ENCODE data around the gene HMGN2. TPM values are rescaled to one million over a fixed set of nuclear protein-coding genes. Genes with fewer than 3 reads are reported as not detected.

HMGN2 gene
- total RNA-seq, 4 donors from 2014 or later: 105 to 312 (median 243) TPM

DNA sequence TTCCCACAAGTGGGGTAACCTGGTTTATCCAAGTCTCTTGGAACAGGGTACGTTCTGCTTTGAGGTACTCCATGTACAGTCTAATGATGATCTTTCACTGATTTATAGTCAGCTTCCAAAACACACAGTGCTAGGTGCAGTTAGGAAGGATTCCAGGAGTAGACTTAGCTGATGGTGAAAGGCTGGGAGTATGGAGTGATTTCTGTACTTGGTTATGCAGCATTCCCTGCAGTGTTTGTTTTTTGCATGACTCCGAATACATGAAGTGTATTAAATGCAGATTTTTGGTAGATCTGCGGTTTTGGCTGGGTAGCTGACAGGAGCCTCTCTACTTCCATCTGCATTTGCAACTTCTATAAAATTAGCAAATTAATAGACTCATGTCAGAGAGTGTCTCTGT, 3.7 kb downstream of the HMGN2 start:
- Histone ChIP-seq H3K27ac (no peak overlapping the region), H3K4me3 (no peak overlapping the region), H3K36me3 (peaks cover 0 to 58% (median 4%) of the 10 kb centered on the region in 3 donors), H3K4me1 (peaks cover 16 to 29% (median 17%) of the 10 kb centered on the region in 3 donors), H3K27me3 (no peaks in the 10 kb centered on the region), H3K9me3 (no peaks in the 10 kb centered on the region)
- no peak for DNase-seq
- TF ChIP-seq, protein P1, sequence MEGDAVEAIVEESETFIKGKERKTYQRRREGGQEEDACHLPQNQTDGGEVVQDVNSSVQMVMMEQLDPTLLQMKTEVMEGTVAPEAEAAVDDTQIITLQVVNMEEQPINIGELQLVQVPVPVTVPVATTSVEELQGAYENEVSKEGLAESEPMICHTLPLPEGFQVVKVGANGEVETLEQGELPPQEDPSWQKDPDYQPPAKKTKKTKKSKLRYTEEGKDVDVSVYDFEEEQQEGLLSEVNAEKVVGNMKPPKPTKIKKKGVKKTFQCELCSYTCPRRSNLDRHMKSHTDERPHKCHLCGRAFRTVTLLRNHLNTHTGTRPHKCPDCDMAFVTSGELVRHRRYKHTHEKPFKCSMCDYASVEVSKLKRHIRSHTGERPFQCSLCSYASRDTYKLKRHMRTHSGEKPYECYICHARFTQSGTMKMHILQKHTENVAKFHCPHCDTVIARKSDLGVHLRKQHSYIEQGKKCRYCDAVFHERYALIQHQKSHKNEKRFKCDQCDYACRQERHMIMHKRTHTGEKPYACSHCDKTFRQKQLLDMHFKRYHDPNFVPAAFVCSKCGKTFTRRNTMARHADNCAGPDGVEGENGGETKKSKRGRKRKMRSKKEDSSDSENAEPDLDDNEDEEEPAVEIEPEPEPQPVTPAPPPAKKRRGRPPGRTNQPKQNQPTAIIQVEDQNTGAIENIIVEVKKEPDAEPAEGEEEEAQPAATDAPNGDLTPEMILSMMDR (IDR thresholded peaks at IDR 0.05): no peak
- no peak for TF ChIP-seq POLR2A (IDR thresholded peaks at IDR 0.05)
- WGBS, 2 donors: 74 to 83% methylated on average over 3 of the region's 3 CpGs
- intact Hi-C loops (cut with DNase I): no loop called here

DNA sequence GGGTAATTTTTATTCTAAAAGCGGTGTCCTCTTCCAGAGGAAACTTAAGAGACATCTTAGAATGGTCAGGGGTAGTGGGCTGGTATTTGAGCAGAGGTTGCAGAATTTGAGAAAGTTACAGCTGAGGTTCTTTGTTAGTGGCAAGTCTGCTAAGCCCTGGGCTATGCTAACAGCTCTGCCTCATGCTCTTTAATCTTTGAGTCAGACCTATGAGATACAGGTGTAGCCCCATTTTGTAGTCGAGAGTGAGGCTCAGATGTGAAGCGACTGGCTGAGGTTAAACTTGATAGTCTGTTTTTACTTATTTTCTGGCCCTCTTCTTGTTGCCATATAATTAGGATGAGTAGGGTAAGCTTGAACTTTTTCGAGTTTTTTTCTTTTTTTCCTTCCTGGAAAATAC, 4.7 kb downstream of the HMGN2 start:
- no peaks in the 10 kb centered on the region for H3K27me3 ChIP-seq
- H3K4me1 ChIP-seq: peaks cover 8 to 19% (median 10%) of the 10 kb centered on the region in 3 donors
- peaks cover 0 to 58% (median 4%) of the 10 kb centered on the region in 3 donors for H3K36me3 ChIP-seq
- 66 to 77% methylated on average over 4 of the region's 4 CpGs for WGBS, 2 donors
- no peaks in the 10 kb centered on the region for H3K9me3 ChIP-seq
- H3K4me3 ChIP-seq: no peak overlapping the region
- TF ChIP-seq, protein P1 (IDR thresholded peaks at IDR 0.05): no peak
- no peak for TF ChIP-seq POLR2A (IDR thresholded peaks at IDR 0.05)
- H3K27ac ChIP-seq: no peak overlapping the region
- intact Hi-C loops (cut with DNase I): no loop called here
- no peak for DNase-seq

DNA sequence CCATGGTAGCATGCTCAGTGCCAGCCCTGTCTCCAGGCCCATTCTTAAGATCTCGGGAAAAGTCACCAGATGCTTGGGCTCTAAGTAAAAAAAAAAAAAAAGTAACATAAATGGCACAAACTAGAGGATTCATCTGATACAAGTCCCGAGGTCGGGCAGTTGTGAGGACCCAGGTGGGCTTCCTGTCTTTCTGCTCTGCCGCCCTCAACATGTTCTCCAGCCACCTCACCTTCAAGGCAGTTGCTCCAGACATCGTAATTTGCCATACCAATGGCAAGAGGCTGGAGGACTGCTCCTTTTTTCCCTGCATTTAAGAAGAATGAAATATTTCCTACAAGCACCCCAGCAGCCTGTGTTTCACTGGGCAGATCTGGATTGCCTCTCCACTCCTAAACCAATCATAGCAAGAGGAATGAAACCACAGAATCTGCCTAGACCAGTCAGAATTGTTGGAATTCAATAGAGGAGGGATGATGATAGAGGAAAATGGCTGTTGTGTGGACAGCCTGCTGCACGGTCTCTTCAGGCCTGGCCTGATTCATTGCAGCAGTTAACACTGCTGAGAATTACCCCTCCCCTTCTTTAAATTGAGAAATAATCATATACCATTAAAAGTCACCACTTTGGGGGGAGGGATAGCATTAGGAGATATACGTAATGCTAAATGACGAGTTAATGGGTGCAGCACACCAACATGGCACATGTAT, 5.4 kb downstream of the HMGN2 start:
- H3K4me3 ChIP-seq: no peak overlapping the region
- H3K4me1 ChIP-seq: peaks cover 8 to 17% (median 10%) of the 10 kb centered on the region in 3 donors
- no peak for DNase-seq
- TF ChIP-seq POLR2A (IDR thresholded peaks at IDR 0.05): no peak
- TF ChIP-seq, protein P1 (IDR thresholded peaks at IDR 0.05): no peak
- 71 to 79% methylated on average over 8 of the region's 8 CpGs for WGBS, 2 donors
- intact Hi-C loops (cut with DNase I): no loop called here
- H3K27ac ChIP-seq: no peak overlapping the region
- H3K36me3 ChIP-seq: peaks cover 0 to 58% (median 4%) of the 10 kb centered on the region in 3 donors
- H3K9me3 ChIP-seq: no peaks in the 10 kb centered on the region
- H3K27me3 ChIP-seq: no peaks in the 10 kb centered on the region

DNA sequence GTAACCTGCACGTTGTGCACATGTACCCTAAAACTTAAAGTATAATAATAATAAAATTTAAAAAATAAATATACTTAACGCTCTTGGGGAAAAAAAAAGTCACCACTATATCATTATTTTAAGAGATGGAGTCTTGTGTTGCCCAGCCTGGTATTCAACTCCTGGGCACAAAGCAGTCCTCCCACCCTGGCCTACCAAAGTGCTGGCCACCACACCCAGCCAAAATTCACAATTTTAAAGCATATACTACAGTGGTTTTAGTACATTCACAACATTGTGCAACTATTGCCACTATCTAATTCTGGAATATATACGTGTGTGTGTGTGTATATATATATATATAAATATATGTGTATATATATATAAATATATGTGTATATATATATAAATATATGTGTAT, 5.9 kb downstream of the HMGN2 start:
- H3K9me3 ChIP-seq: no peaks in the 10 kb centered on the region
- H3K27me3 ChIP-seq: no peaks in the 10 kb centered on the region
- 70 to 89% methylated on average over 3 of the region's 3 CpGs for WGBS, 2 donors
- TF ChIP-seq, protein P1 (IDR thresholded peaks at IDR 0.05): no peak
- TF ChIP-seq POLR2A (IDR thresholded peaks at IDR 0.05): no peak
- intact Hi-C loops (cut with DNase I): no loop called here
- no peak overlapping the region for H3K4me3 ChIP-seq
- no peak for DNase-seq
- H3K36me3 ChIP-seq: peaks cover 0 to 58% (median 4%) of the 10 kb centered on the region in 3 donors
- no peak overlapping the region for H3K27ac ChIP-seq
- peaks cover 8 to 19% (median 10%) of the 10 kb centered on the region in 3 donors for H3K4me1 ChIP-seq

DNA sequence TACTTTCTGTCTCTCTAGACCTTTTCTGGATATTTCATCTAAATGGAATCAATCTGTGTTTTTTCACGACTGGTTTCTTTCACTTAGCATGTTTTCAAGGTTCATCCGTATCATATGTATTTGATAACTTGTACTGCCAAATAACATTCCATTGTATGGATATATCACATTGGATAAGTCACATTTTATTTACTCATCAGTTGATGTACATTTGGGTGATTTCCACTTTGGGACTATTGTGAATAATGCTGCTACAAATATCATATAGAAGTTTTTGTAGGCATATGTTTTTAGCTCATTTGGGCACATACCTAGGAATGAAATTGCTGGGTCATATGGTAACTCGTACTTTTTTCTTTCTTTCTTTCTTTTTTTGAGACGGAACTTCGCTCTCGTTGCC, 6.7 kb downstream of the HMGN2 start:
- DNase-seq: no peak
- intact Hi-C loops (cut with DNase I): no loop called here
- TF ChIP-seq, protein P1 (IDR thresholded peaks at IDR 0.05): no peak
- TF ChIP-seq POLR2A (IDR thresholded peaks at IDR 0.05): no peak
- Histone ChIP-seq H3K27ac (no peak overlapping the region), H3K4me1 (peaks cover under 1 to 16% (median 4%) of the 10 kb centered on the region in 3 donors), H3K27me3 (no peaks in the 10 kb centered on the region), H3K9me3 (no peaks in the 10 kb centered on the region), H3K36me3 (peaks cover 0 to 51% (median 4%) of the 10 kb centered on the region in 3 donors), H3K4me3 (no peak overlapping the region)
- WGBS, 2 donors: 87 to 91% methylated on average over 6 of the region's 6 CpGs
